Stimulated activated CD4-positive, alpha-beta T cell treated with anti-CD3 and anti-CD28 coated beads, Interleukin-2, amount 100 ng/mL, for 48 hours (primary cell): ENCODE results near the gene RASL10B.

Experiments
- DNase-seq, 2 donors: peaks; one replicate each; pipeline ENCODE4 v3.0.0-alpha.2; 2020

RASL10B gene

GRCh38 chr17:35766489-35766877 lies 35.0 kb downstream of the RASL10B start:
- DNase-seq, result no peak

GRCh38 chr17:35766903-35767510 lies 35.6 kb downstream of the RASL10B start:
- DNase-seq, result no peak

GRCh38 chr17:35768797-35769196 lies 37.4 kb downstream of the RASL10B start:
- DNase-seq, result no peak

GRCh38 chr17:35769895-35770486 lies 38.6 kb downstream of the RASL10B start:
- no peak for DNase-seq

GRCh38 chr17:35773129-35773528 lies 41.7 kb downstream of the RASL10B start:
- DNase-seq, result no peak

- no peak for DNase-seq
Observed at GRCh38 chr17:35773679-35774425, 42.4 kb downstream of the RASL10B start.

- DNase-seq, result no peak
Observed at GRCh38 chr17:35774499-35774898, 43.1 kb downstream of the RASL10B start.

GRCh38 chr17:35775039-35775438 lies 43.6 kb downstream of the RASL10B start:
- DNase-seq, result no peak

- DNase-seq, result no peak
Observed at GRCh38 chr17:35775583-35775982, 44.1 kb downstream of the RASL10B start.

- DNase-seq, result no peak
Observed at GRCh38 chr17:35778641-35779196, 47.3 kb downstream of the RASL10B start.

- DNase-seq, result no peak
Observed at GRCh38 chr17:35780950-35781349, 49.5 kb downstream of the RASL10B start.

GRCh38 chr17:35784895-35785294 lies 53.5 kb downstream of the RASL10B start:
- DNase-seq, result no peak

GRCh38 chr17:35786941-35787432 lies 55.5 kb downstream of the RASL10B start:
- no peak for DNase-seq

GRCh38 chr17:35788477-35789368 lies 57.3 kb downstream of the RASL10B start:
- no peak for DNase-seq

- no peak for DNase-seq
Observed at GRCh38 chr17:35790841-35791240, 59.4 kb downstream of the RASL10B start.

GRCh38 chr17:35791681-35792350 lies 60.4 kb downstream of the RASL10B start:
- DNase-seq, result no peak
